GM18951 (cell line): ENCODE measurements around the gene RRP15.

Experiments used
- POLR2A ChIP-seq: IDR thresholded peaks from 4 replicates; pipeline ENCODE4 v1.6.1; 2011; ENCODE audit warnings: mild to moderate bottlenecking; ENCODE audit not compliant: insufficient read length, insufficient read depth; ENCODE audit errors: extremely low read depth
- in situ Hi-C: fragments of 300-500 bp; cut with MboI; formaldehyde crosslinking; loops from one replicate; pipeline ENCODE4 v1.12.0; 2022; ENCODE audit warnings: low sequenced_read_pairs, mixed read lengths, inconsistent platforms; ENCODE audit not compliant: unreplicated experiment

RRP15 gene, protein sequence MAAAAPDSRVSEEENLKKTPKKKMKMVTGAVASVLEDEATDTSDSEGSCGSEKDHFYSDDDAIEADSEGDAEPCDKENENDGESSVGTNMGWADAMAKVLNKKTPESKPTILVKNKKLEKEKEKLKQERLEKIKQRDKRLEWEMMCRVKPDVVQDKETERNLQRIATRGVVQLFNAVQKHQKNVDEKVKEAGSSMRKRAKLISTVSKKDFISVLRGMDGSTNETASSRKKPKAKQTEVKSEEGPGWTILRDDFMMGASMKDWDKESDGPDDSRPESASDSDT

GRCh38 chr1:218284917-218285635 is at the start of gene RRP15:
Gene RRP15 (plus strand): TSS chr1:218285293. CDS start chr1:218285317, 24 bp downstream.
- in situ Hi-C loops = no loop called here
- TF ChIP-seq POLR2A = peak; percentile 86

- TF ChIP-seq POLR2A = no peak
These were observed 42.9 kb upstream of the RRP15 start for GRCh38 chr1:218242171-218242570.

GRCh38 chr1:218247339-218247738 is 37.8 kb upstream of the RRP15 start:
- no peak for TF ChIP-seq POLR2A
- in situ Hi-C loops = no loop called here

More at GRCh38 chr1:218242171-218242570, 42.9 kb upstream of the RRP15 start:
- in situ Hi-C loops = no loop called here

DNA sequence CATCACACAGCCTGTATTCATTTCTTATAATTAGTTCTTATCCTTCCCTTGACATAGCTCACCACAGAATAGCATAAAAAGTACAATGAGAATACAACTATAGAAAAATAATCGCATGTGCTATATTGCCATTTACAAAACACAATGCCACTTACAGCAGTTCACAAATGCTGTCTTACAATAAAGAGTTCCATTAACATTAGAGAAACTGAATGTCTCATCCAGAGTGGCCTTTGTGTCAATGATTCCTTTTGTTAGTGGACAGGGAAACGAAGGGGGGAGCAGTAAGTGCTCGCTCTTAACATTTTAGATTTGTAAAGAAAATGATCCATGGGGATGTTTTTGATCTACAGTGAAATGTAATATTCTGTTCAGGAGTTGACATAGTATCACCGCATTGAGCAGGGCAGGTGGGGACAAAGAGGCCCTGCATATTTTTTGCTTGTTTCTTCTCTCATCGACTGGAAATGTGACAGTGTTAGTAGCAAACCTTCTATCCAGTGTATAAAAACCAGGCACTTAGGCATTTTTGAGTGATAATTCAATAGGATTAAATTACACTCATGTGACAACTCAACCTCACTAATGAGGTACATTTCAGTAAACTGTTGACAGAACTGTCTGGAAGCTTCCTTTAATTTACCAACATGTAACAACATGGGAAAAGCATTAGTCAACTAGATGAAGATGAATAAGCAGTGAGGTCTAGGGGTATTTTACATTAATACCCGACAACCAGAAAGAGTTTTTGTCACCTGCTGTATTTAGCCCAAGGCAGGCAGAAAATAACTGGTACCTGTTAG is 35.6 kb upstream of the RRP15 start:
- TF ChIP-seq POLR2A = no peak
- in situ Hi-C loops = no loop called here

DNA sequence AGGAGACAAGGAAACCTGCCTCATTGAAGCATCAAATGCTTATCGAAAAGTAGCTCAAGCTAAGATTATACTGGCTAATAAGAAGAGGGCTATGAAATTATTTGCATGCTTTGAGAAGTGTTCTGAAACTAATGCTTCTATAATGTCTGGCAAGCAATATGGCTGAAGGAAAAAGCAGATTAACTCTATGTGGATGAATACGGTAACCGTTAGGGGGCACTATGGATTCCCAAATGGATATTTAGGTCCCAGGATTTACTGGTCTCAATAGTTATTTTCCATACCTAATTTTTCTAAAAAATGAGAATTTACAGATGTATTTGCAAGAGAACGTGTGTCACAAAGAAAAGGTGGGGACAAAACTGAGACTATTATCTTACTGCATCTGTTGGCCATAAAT is 34.6 kb upstream of the RRP15 start:
- in situ Hi-C loops = no loop called here
- TF ChIP-seq POLR2A = no peak

DNA sequence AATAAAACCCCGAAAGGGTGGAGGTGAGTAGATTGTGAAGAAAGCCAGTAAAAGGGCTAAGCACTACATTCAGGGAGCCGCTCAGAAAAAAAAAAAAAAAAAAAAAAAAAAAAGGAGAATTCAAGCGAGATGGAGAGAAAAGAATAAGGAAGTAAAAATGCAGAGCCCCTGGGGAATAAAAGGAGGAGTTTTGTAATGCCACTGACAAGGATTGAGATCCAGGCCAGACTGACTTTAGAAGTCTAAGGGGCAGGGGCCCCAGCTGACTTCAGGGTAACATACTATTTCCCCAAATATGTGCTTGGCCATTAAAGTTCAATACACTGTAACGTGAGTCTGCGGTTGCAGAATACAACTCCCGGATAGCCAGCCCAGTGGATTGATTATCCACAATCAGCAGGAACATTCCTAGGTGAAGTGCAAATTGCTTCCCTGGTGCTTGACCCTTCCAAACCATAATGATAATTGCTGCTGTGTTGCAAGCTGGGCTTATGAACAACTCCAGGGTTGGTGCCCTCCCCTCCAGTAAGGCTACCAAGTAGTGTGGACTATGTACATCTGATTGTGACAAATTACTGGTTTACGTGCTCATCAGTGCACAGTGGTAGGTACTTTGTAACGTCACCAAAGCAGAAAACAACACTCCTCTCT is 30.7 kb upstream of the RRP15 start:
- no peak for TF ChIP-seq POLR2A
- in situ Hi-C loops = no loop called here

DNA sequence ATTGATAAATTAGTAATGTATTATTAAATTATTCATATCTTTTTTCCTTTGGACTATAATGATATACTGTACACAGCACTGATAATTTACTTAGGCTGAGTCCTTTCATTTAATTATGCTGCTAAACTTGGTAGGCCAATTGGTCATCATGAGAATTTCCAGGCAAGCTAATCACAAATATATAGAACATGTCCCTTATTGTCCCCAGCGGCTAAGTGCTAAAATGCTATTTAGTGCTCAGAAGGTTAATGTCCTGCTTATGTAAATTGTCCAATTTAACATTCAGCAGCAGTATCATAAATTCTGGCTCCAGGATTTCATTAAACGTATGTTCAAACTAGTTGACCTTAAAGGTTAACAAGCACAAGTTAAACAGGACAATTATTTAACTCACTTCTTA is 30.0 kb upstream of the RRP15 start:
- in situ Hi-C loops = no loop called here
- TF ChIP-seq POLR2A = no peak

DNA sequence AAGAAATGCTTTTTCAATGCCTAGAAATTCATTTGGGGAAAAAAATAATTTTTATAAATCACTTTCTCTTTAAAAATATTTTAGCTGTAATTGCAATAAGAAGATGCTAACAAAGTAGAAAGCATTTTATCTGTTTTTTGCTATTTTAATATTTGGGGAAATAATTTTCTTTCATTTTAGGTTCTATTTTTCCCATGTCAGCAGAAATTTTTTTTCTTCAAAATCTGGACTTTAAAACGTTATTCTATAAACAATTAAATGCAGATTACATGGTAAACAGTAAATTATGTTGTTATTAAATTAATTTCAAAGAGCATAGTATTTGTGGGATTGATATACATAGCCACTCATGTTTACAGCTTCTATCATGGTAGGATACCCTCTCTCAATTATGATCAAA is 27.7 kb upstream of the RRP15 start:
- in situ Hi-C loops = no loop called here
- no peak for TF ChIP-seq POLR2A

DNA sequence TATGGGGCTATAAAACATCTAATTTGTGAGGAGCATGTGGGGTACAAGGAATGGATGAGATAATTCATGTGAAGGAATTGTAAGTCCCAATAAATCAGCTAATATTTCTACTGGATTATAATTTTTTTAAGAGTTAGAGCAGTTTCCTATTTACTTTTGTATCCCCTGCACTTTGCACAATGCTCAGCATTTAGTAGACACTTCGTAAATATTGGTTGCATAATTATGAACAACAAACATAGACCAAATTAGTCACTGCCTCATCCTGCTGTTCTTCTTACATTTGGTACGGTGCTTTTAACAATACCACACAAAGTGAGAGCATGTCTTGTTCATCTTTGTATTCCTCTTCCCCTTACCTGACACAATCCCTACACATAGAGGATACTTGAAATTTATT is 27.1 kb upstream of the RRP15 start:
- in situ Hi-C loops = no loop called here
- no peak for TF ChIP-seq POLR2A

DNA sequence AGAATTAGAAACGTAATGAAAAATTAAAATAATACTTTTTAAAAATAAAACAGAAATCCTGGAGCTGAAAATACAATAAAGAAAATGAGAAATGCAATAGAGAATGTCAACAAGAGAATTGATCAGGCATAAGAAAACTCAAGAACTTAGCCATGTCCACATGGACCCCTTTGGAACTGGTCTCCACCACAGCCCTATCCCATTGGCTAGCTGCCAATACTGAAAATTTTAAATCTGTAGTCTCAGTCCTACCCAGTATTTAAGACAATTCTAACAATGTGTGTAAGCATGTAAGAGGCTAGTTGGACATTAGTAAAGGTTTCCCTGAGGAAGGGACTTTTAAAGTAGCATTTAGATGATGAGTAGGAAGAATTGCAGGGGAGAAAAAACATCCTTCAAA is 25.8 kb upstream of the RRP15 start:
- TF ChIP-seq POLR2A = no peak
- in situ Hi-C loops = no loop called here

- in situ Hi-C loops = no loop called here
- TF ChIP-seq POLR2A = no peak
These were observed 25.3 kb upstream of the RRP15 start for GRCh38 chr1:218259800-218260199.

- in situ Hi-C loops = no loop called here
- no peak for TF ChIP-seq POLR2A
These were observed 22.8 kb upstream of the RRP15 start for GRCh38 chr1:218262259-218262658.

- TF ChIP-seq POLR2A = no peak
These were observed 18.7 kb upstream of the RRP15 start for GRCh38 chr1:218266356-218266755.

GRCh38 chr1:218272366-218272765 is 12.7 kb upstream of the RRP15 start:
- TF ChIP-seq POLR2A = no peak
- in situ Hi-C loops = no loop called here

More at GRCh38 chr1:218266356-218266755, 18.7 kb upstream of the RRP15 start:
- in situ Hi-C loops = no loop called here
